Stimulated activated naive CD8-positive, alpha-beta T cell treated with anti-CD3 and anti-CD28 coated beads, Interleukin-15, Interleukin-2, amounts not matched to agents 100 U/mL and 50 U/mL, for 24 hours (primary cell): ENCODE results near the gene NUMA1.

Experiments
- ATAC-seq: fragments of 150-1000 bp; cut with Tn5 transposase; one replicate; pipeline ENCODE4 v1.10.0; 2021
- DNase-seq: peaks from one replicate; pipeline ENCODE4 v3.0.0; 2021

NUMA1 gene

DNA sequence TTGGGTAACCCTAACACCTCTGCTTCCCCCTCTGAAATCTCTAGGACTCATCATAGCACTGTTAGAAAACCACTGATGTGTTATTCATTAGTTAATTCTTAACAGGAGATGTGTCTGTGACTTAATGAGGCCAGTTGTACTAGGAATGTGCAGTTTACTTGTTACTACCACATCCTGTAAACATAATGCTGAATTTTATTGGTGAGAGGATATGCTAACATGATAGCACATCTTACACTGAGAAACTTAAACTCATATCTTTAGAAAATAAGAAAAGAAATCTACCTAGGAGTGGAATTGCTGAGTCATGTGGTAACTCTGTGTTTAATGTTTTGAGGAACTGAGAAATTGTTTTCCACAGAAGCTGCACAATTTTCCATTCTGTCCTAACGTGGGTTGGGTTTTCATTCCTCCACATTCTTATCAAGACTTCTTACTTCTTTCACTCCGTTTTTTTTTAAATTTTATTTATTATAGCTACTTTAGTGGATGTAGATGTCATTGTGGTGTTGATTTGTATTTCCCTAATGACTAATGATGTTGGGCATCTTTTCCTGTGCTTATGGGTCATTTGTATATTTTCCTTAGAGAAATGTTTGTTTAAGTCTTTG lies 117.8 kb downstream of the NUMA1 start:
- no peak for DNase-seq
- ATAC-seq, result peak; percentile 85

GRCh38 chr11:71955898-71956456 lies 124.4 kb downstream of the NUMA1 start:
- ATAC-seq (no peak), DNase-seq (no peak)
